Erythroblast (primary cell): ENCODE measurements around the gene SLC1A3.

Experiments used
- GATA1 ChIP-seq: IDR thresholded peaks from 2 replicates; pipeline ENCODE4 v1.6.1; 2011; ENCODE audit warnings: low read depth, mild to moderate bottlenecking, control low read depth, low read length, moderate library complexity
- POLR2A ChIP-seq: IDR thresholded peaks from 2 replicates; pipeline ENCODE4 v1.6.1; 2011; ENCODE audit warnings: mild to moderate bottlenecking, low read length

GRCh38 chr5:36581070-36581469 is 25.3 kb upstream of the SLC1A3 start:
- no peak for TF ChIP-seq POLR2A
- TF ChIP-seq GATA1: no peak
